BE2C (cell line): ENCODE measurements around the gene SLC25A20.
A peak's percentile ranks its signal among the peaks of the same experiment; 100 is the strongest.
"Not testable (repeated sequence)": the region's sequence is repeated elsewhere in the genome, so short reads cannot be mapped to it uniquely, and the experiment has no call there.

ENCODE experiments used
- DNase-seq: peaks from one replicate; pipeline ENCODE4 v3.0.0-alpha.2; 2020
- H3K27me3 ChIP-seq: fragments of 250-450 bp; sonication (Bioruptor Pico); 2 replicates; pipeline ENCODE4 v1.5.1; 2020; ENCODE audit warnings: mild to moderate bottlenecking
- H3K36me3 ChIP-seq: fragments of 250-450 bp; sonication (Bioruptor Pico); 2 replicates; pipeline ENCODE4 v1.5.1; 2020; ENCODE audit warnings: mild to moderate bottlenecking
- H3K4me1 ChIP-seq: fragments of 250-450 bp; sonication (Bioruptor Pico); 2 replicates; pipeline ENCODE4 v1.5.1; 2020
- H3K4me3 ChIP-seq: 2 replicates; pipeline ENCODE4 v1.5.1; 2011; ENCODE audit warnings: low read depth, low read length
- H3K9me3 ChIP-seq: fragments of 250-450 bp; sonication (Bioruptor Pico); 2 replicates; pipeline ENCODE4 v1.5.1; 2020
- CTCF ChIP-seq: IDR thresholded peaks from 2 replicates; pipeline ENCODE4 v1.5.1; 2012; ENCODE audit warnings: mild to moderate bottlenecking, low read depth, low read length

Gene SLC25A20

GRCh38 chr3:48927928-48928327, 29.2 kb upstream of the SLC25A20 start:
- Histone ChIP-seq H3K36me3 (peaks cover 13% of the 10 kb centered on the region), H3K27me3 (no peaks in the 10 kb centered on the region), H3K4me3 (no peak overlapping the region), H3K9me3 (no peaks in the 10 kb centered on the region), H3K4me1 (no peaks in the 10 kb centered on the region)
- no peak for TF ChIP-seq CTCF
- no peak for DNase-seq

GRCh38 chr3:48926425-48927392, 28.0 kb upstream of the SLC25A20 start:
- H3K36me3 ChIP-seq: peaks cover 13% of the 10 kb centered on the region
- no peaks in the 10 kb centered on the region for H3K9me3 ChIP-seq
- no peak overlapping the region for H3K4me3 ChIP-seq

GRCh38 chr3:48919215-48920138, 20.8 kb upstream of the SLC25A20 start:
- DNase-seq: peak; percentile 45
- Histone ChIP-seq H3K4me1 (no peaks in the 10 kb centered on the region), H3K27me3 (no peaks in the 10 kb centered on the region), H3K9me3 (no peaks in the 10 kb centered on the region), H3K4me3 (peak overlapping the region; percentile 81), H3K36me3 (no peaks in the 10 kb centered on the region)
- TF ChIP-seq CTCF: no peak

More at GRCh38 chr3:48926425-48927392, 28.0 kb upstream of the SLC25A20 start:
- H3K27me3 ChIP-seq: no peaks in the 10 kb centered on the region
- no peak for TF ChIP-seq CTCF
- DNase-seq: no peak
- H3K4me1 ChIP-seq: no peaks in the 10 kb centered on the region

GRCh38 chr3:48918388-48919214, 19.9 kb upstream of the SLC25A20 start, which contains the start of gene ARIH2:
ARIH2 (plus strand) TSS chr3:48918842; CDS start chr3:48927559, 8,717 bp downstream.
- Histone ChIP-seq H3K36me3 (no peaks in the 10 kb centered on the region), H3K4me1 (no peaks in the 10 kb centered on the region), H3K27me3 (no peaks in the 10 kb centered on the region), H3K9me3 (no peaks in the 10 kb centered on the region), H3K4me3 (peak within 1 kb of the TSS; percentile 81)
- no peak for TF ChIP-seq CTCF
- peak; percentile 89 for DNase-seq

- no peak overlapping the region for H3K4me3 ChIP-seq
- H3K9me3 ChIP-seq: no peaks in the 10 kb centered on the region
- H3K27me3 ChIP-seq: no peaks in the 10 kb centered on the region
- no peaks in the 10 kb centered on the region for H3K4me1 ChIP-seq
- H3K36me3 ChIP-seq: no peaks in the 10 kb centered on the region
- no peak for DNase-seq
- no peak for TF ChIP-seq CTCF
These were observed 16.6 kb upstream of the SLC25A20 start for GRCh38 chr3:48915296-48915695.

- H3K36me3 ChIP-seq, DNase-seq, H3K9me3 ChIP-seq, H3K4me3 ChIP-seq, H3K4me1 ChIP-seq, H3K27me3 ChIP-seq: not testable (repeated sequence)
These were observed 8.3 kb upstream of the SLC25A20 start for GRCh38 chr3:48907026-48907425.
